Thymus (tissue), 11 donors: Measurements from ENCODE around the gene HDGFL3. TPM values are rescaled to one million over a fixed set of nuclear protein-coding genes. Genes with fewer than 3 reads are reported as not detected.

Source experiments
- DNase-seq, 9 donors: peaks; one replicate each; pipeline ENCODE4 v3.0.0-alpha.2; 2013; ENCODE audit warnings: low spot score in 9 of 9, low read depth in 6 of 9, missing footprints in 1 of 9
- H3K27ac ChIP-seq, 2 donors: one replicate each; pipeline ENCODE4 v1.5.1; 2013; ENCODE audit warnings: control low read depth in 1 of 2, low read depth in 1 of 2, low read length in 1 of 2, mild to moderate bottlenecking in 1 of 2, moderate library complexity in 1 of 2
- H3K27me3 ChIP-seq, 2 donors: one replicate each; pipeline ENCODE4 v1.5.1; 2013; ENCODE audit warnings: low read length in 1 of 2; ENCODE audit not compliant: control insufficient read depth in 2 of 2, insufficient read depth in 1 of 2
- H3K36me3 ChIP-seq, 2 donors: one replicate each; pipeline ENCODE4 v1.5.1; 2013; ENCODE audit warnings: low read length in 1 of 2, mild to moderate bottlenecking in 1 of 2, moderate library complexity in 1 of 2; ENCODE audit not compliant: control insufficient read depth in 2 of 2, insufficient read depth in 2 of 2
- H3K4me1 ChIP-seq, 2 donors: one replicate each; pipeline ENCODE4 v1.5.1; 2013; ENCODE audit warnings: low read length in 2 of 2; ENCODE audit not compliant: control insufficient read depth in 2 of 2, insufficient read depth in 2 of 2
- H3K4me3 ChIP-seq, 2 donors: one replicate each; pipeline ENCODE4 v1.5.1; 2013; ENCODE audit warnings: low read length in 2 of 2, control low read depth in 1 of 2, mild to moderate bottlenecking in 1 of 2
- H3K9me3 ChIP-seq, 2 donors: one replicate each; pipeline ENCODE4 v1.5.1; 2013; ENCODE audit warnings: low read length in 1 of 2, mild to moderate bottlenecking in 1 of 2; ENCODE audit not compliant: control insufficient read depth in 2 of 2, insufficient read depth in 1 of 2
- whole genome bisulfite sequencing: extraction: QIAGEN DNeasy Blood & Tissue Kit; methylation state at CpG from one replicate; pipeline ENCODE4 v1.1.7; 2013; 5-methylcytosine and 5-hydroxymethylcytosine counted together
- polyA plus RNA-seq: library from polyadenylated mRNA; stranded (reverse); fragments of 200-250 nt; gene quantifications from one replicate; pipeline ENCODE4 v1.2.3, GENCODE V29; 2013
- total RNA-seq: library from RNA; stranded (reverse); fragments of 120-200 nt; gene quantifications from one replicate; pipeline ENCODE4 v1.2.4, GENCODE V29; 2013
- donor health status: healthy.

HDGFL3 gene
- total and polyA plus RNA-seq, 2 donors, result 20.9 to 43.1 TPM

- H3K36me3 ChIP-seq, result no peaks in the 10 kb centered on the region
- 95% methylated on average over 3 of the region's 3 CpGs for WGBS
- no peak for DNase-seq
- H3K4me1 ChIP-seq, result no peaks in the 10 kb centered on the region
- no peak overlapping the region for H3K27ac ChIP-seq
- H3K9me3 ChIP-seq, result no peaks in the 10 kb centered on the region
- H3K27me3 ChIP-seq, result no peaks in the 10 kb centered on the region
- no peak overlapping the region for H3K4me3 ChIP-seq
Observed at GRCh38 chr15:83127547-83128150, 80.0 kb downstream of the HDGFL3 start.

GRCh38 chr15:83123529-83123928, 84.1 kb downstream of the HDGFL3 start:
- H3K4me1 ChIP-seq, result no peaks in the 10 kb centered on the region
- 97% methylated on average over 1 of the region's 1 CpG for WGBS
- H3K9me3 ChIP-seq, result no peaks in the 10 kb centered on the region
- H3K4me3 ChIP-seq, result no peak overlapping the region
- H3K36me3 ChIP-seq, result no peaks in the 10 kb centered on the region
- no peak overlapping the region for H3K27ac ChIP-seq
- no peak for DNase-seq
- H3K27me3 ChIP-seq, result no peaks in the 10 kb centered on the region

GRCh38 chr15:83119968-83120581, 87.5 kb downstream of the HDGFL3 start:
- Histone ChIP-seq H3K9me3 (no peaks in the 10 kb centered on the region), H3K4me3 (no peak overlapping the region), H3K27me3 (no peaks in the 10 kb centered on the region), H3K4me1 (no peaks in the 10 kb centered on the region), H3K36me3 (no peaks in the 10 kb centered on the region), H3K27ac (no peak overlapping the region)
- WGBS, result 96% methylated on average over 9 of the region's 9 CpGs
- no peak for DNase-seq

- 96% methylated on average over 4 of the region's 4 CpGs for WGBS
- no peaks in the 10 kb centered on the region for H3K36me3 ChIP-seq
- no peaks in the 10 kb centered on the region for H3K27me3 ChIP-seq
- H3K4me3 ChIP-seq, result no peak overlapping the region
- H3K4me1 ChIP-seq, result no peaks in the 10 kb centered on the region
- no peak for DNase-seq
- H3K9me3 ChIP-seq, result no peaks in the 10 kb centered on the region
- no peak overlapping the region for H3K27ac ChIP-seq
Observed at GRCh38 chr15:83118968-83119367, 88.7 kb downstream of the HDGFL3 start.

GRCh38 chr15:83118291-83118827, 89.3 kb downstream of the HDGFL3 start:
- no peak overlapping the region for H3K4me3 ChIP-seq
- H3K27ac ChIP-seq, result no peak overlapping the region
- H3K4me1 ChIP-seq, result no peaks in the 10 kb centered on the region
- no peaks in the 10 kb centered on the region for H3K36me3 ChIP-seq
- no peaks in the 10 kb centered on the region for H3K9me3 ChIP-seq
- DNase-seq, result no peak
- H3K27me3 ChIP-seq, result no peaks in the 10 kb centered on the region
- 91% methylated on average over 6 of the region's 6 CpGs for WGBS

- 95% methylated on average over 11 of the region's 11 CpGs for WGBS
- no peaks in the 10 kb centered on the region for H3K9me3 ChIP-seq
- DNase-seq, result no peak
- H3K27ac ChIP-seq, result no peak overlapping the region
- H3K27me3 ChIP-seq, result no peaks in the 10 kb centered on the region
- no peak overlapping the region for H3K4me3 ChIP-seq
- no peaks in the 10 kb centered on the region for H3K4me1 ChIP-seq
- no peaks in the 10 kb centered on the region for H3K36me3 ChIP-seq
Observed at GRCh38 chr15:83115831-83116565, 91.6 kb downstream of the HDGFL3 start.

- 96% methylated on average over 3 of the region's 3 CpGs for WGBS
- Histone ChIP-seq H3K36me3 (no peaks in the 10 kb centered on the region), H3K4me1 (no peaks in the 10 kb centered on the region), H3K27ac (no peak overlapping the region), H3K4me3 (no peak overlapping the region), H3K27me3 (peaks cover 0 to 1% of the 10 kb centered on the region in 2 donors), H3K9me3 (no peaks in the 10 kb centered on the region)
- no peak for DNase-seq
Observed at GRCh38 chr15:83115410-83115809, 92.2 kb downstream of the HDGFL3 start.

GRCh38 chr15:83114856-83115255, 92.8 kb downstream of the HDGFL3 start:
- Histone ChIP-seq H3K9me3 (no peaks in the 10 kb centered on the region), H3K36me3 (no peaks in the 10 kb centered on the region), H3K4me3 (no peak overlapping the region), H3K27ac (no peak overlapping the region), H3K4me1 (no peaks in the 10 kb centered on the region), H3K27me3 (peaks cover 0 to 4% of the 10 kb centered on the region in 2 donors)
- no peak for DNase-seq
- 98% methylated on average over 6 of the region's 6 CpGs for WGBS
